H1 (cell line): ENCODE results near the gene USP43. TPM values are rescaled to one million over a fixed set of nuclear protein-coding genes. Genes with fewer than 3 reads are reported as not detected.

Experiments used
- CTCF ChIA-PET: fragments of 300-600 bp; sonication (Branson Sonifier 250); formaldehyde crosslinking; loops from one replicate; lab custom pipeline; 2021; ENCODE audit not compliant: partially characterized antibody; lab: Charles Lee
- POLR2A ChIA-PET: fragments of 300-600 bp; sonication (Branson Sonifier 250); formaldehyde crosslinking; loops from one replicate; lab custom pipeline; 2021; ENCODE audit warnings: inconsistent platforms; ENCODE audit not compliant: partially characterized antibody; lab: Charles Lee
- DNase-seq, 2 experiments: peaks; one replicate each; pipeline versions ENCODE4 v3.0.0 to v3.0.0-alpha.2; 2010 to 2022; ENCODE audit warnings: low spot score in 2 of 2, low read depth in 1 of 2, mixed read lengths in 1 of 2
- FAIRE-seq: peaks from 2 replicates; lab custom pipeline; 2011; peaks lifted over from hg19 to GRCh38; lab: Jason Lieb, UNC
- H2AFZ ChIP-seq: 2 replicates; pipeline ENCODE4 v1.8.1; 2012; ENCODE audit warnings: low read length, inconsistent platforms
- H2AK5ac ChIP-seq: 2 replicates; pipeline ENCODE4 v1.6.1; 2013; ENCODE audit warnings: low read depth, low read length
- H2BK120ac ChIP-seq: replicated peaks from 2 replicates; pipeline ENCODE3; 2013; ENCODE audit warnings: low read depth, low read length, inconsistent platforms
- H2BK12ac ChIP-seq: 2 replicates; pipeline ENCODE4 v1.6.1; 2013; ENCODE audit warnings: low read depth, low read length
- H2BK15ac ChIP-seq: 2 replicates; pipeline ENCODE4 v1.6.1; 2013; ENCODE audit warnings: low read length
- H2BK20ac ChIP-seq: 2 replicates; pipeline ENCODE4 v1.6.1; 2013; ENCODE audit warnings: low read length
- H2BK5ac ChIP-seq: 2 replicates; pipeline ENCODE4 v1.6.1; 2013; ENCODE audit warnings: low read depth, low read length
- H3K14ac ChIP-seq: 2 replicates; pipeline ENCODE4 v1.6.1; 2013; ENCODE audit warnings: inconsistent platforms; ENCODE audit not compliant: insufficient read length
- H3K18ac ChIP-seq: 2 replicates; pipeline ENCODE4 v1.6.1; 2013; ENCODE audit warnings: low read length; ENCODE audit errors: extremely low read depth
- H3K23ac ChIP-seq: 2 replicates; pipeline ENCODE4 v1.6.1; 2013; ENCODE audit warnings: inconsistent platforms; ENCODE audit not compliant: insufficient read length
- H3K23me2 ChIP-seq: 2 replicates; pipeline ENCODE4 v1.6.1; 2013; ENCODE audit warnings: low read depth, low read length
- H3K27ac ChIP-seq: 2 replicates; pipeline ENCODE4 v1.6.1; 2011; ENCODE audit warnings: low read depth, low read length, inconsistent platforms
- H3K27me3 ChIP-seq, 4 experiments: replicated peaks in 1 of 4; 1 replicate in 1 of 4; 2 replicates in 3 of 4; pipeline versions ENCODE4 v1.6.1 to v1.8.1; 2011 to 2013; ENCODE audit warnings: low read length in 3 of 4, mild to moderate bottlenecking in 3 of 4, inconsistent platforms in 2 of 4, mixed read lengths in 2 of 4, moderate library complexity in 1 of 4; ENCODE audit not compliant: control insufficient read depth in 3 of 4, insufficient read depth in 3 of 4; ENCODE audit errors: extremely low read depth in 1 of 4
- H3K36me3 ChIP-seq, 4 experiments: 2 replicates each; pipeline versions ENCODE4 v1.6.1 to v1.8.1; 2011 to 2013; ENCODE audit warnings: mild to moderate bottlenecking in 4 of 4, low read length in 3 of 4, moderate library complexity in 2 of 4, control low read depth in 1 of 4, inconsistent platforms in 1 of 4; ENCODE audit not compliant: insufficient read depth in 4 of 4, control insufficient read depth in 2 of 4
- H3K4ac ChIP-seq: replicated peaks from 2 replicates; pipeline ENCODE3; 2013; ENCODE audit warnings: low read length, low read depth, mixed read lengths, inconsistent platforms; ENCODE audit not compliant: insufficient read length
- H3K4me1 ChIP-seq, 4 experiments: replicated peaks in 1 of 4; 1 replicate in 1 of 4; 2 replicates in 3 of 4; pipeline versions ENCODE4 v1.6.1 to v1.8.1; 2011 to 2013; ENCODE audit warnings: low read length in 3 of 4, inconsistent platforms in 2 of 4, mixed read lengths in 1 of 4; ENCODE audit not compliant: insufficient read depth in 4 of 4, control insufficient read depth in 3 of 4
- H3K4me2 ChIP-seq, 2 experiments: 2 replicates each; pipeline versions ENCODE4 v1.6.1 to v1.8.1; 2011 to 2013; ENCODE audit warnings: low read depth in 2 of 2, low read length in 2 of 2, control low read depth in 1 of 2, inconsistent platforms in 1 of 2, mild to moderate bottlenecking in 1 of 2; ENCODE audit not compliant: insufficient read depth in 1 of 2
- H3K4me3 ChIP-seq, 4 experiments: fragments of 200-600, 300-600 bp in 1 of 4; sonication (generic), shearing (Covaris generic), sonication (Bioruptor Twin) in 1 of 4; 2 replicates each; pipeline versions ENCODE4 v1.5.1 to v1.8.1; 2011 to 2016; ENCODE audit warnings: low read length in 4 of 4, low read depth in 3 of 4, control low read depth in 2 of 4, inconsistent platforms in 2 of 4, mild to moderate bottlenecking in 2 of 4, mixed read lengths in 1 of 4, moderate library complexity in 1 of 4; ENCODE audit not compliant: insufficient read depth in 2 of 4; ENCODE audit errors: extremely low read depth in 1 of 4
- H3K56ac ChIP-seq: replicated peaks from 2 replicates; pipeline ENCODE3; 2013; ENCODE audit warnings: low read depth, mild to moderate bottlenecking, mixed read lengths, low read length, inconsistent platforms; ENCODE audit not compliant: insufficient read length
- H3K79me1 ChIP-seq: 2 replicates; pipeline ENCODE4 v1.6.1; 2013; ENCODE audit warnings: low read depth, low read length, control low read depth
- H3K79me2 ChIP-seq, 2 experiments: 2 replicates each; pipeline versions ENCODE4 v1.6.1 to v1.8.1; 2012 to 2013; ENCODE audit warnings: low read length in 2 of 2, mild to moderate bottlenecking in 2 of 2, inconsistent platforms in 1 of 2; ENCODE audit not compliant: insufficient read depth in 2 of 2, control insufficient read depth in 1 of 2
- H3K9ac ChIP-seq, 4 experiments: replicated peaks in 1 of 4; 1 replicate in 1 of 4; 2 replicates in 3 of 4; pipeline versions ENCODE4 v1.6.1 to v1.8.1; 2011 to 2013; ENCODE audit warnings: low read depth in 3 of 4, low read length in 3 of 4, control low read depth in 2 of 4, mild to moderate bottlenecking in 2 of 4, moderate library complexity in 2 of 4, inconsistent platforms in 1 of 4; ENCODE audit errors: extremely low read depth in 1 of 4
- H3K9me3 ChIP-seq, 2 experiments: 2 replicates each; pipeline versions ENCODE4 v1.6.1 to v1.8.1; 2012 to 2013; ENCODE audit warnings: mild to moderate bottlenecking in 2 of 2, moderate library complexity in 2 of 2, control low read depth in 1 of 2, inconsistent platforms in 1 of 2, low read depth in 1 of 2, low read length in 1 of 2, mixed read lengths in 1 of 2; ENCODE audit not compliant: insufficient read depth in 2 of 2
- H4K20me1 ChIP-seq, 2 experiments: replicated peaks in 1 of 2; 2 replicates each; pipeline versions ENCODE3 to v1.8.1; 2011 to 2013; ENCODE audit warnings: inconsistent platforms in 2 of 2, low read length in 2 of 2, mild to moderate bottlenecking in 1 of 2; ENCODE audit not compliant: insufficient read depth in 2 of 2, control insufficient read depth in 1 of 2
- H4K5ac ChIP-seq: 2 replicates; pipeline ENCODE4 v1.6.1; 2013; ENCODE audit warnings: low read length, low read depth, mixed read lengths, inconsistent platforms; ENCODE audit not compliant: insufficient read length
- H4K8ac ChIP-seq: 2 replicates; pipeline ENCODE4 v1.8.0; 2013; ENCODE audit warnings: mild to moderate bottlenecking, moderate library complexity, low read length, inconsistent platforms; ENCODE audit not compliant: insufficient read depth; ENCODE audit errors: extremely low read depth
- H4K91ac ChIP-seq: replicated peaks from 2 replicates; pipeline ENCODE3; 2013; ENCODE audit warnings: low read length, mixed read lengths, inconsistent platforms; ENCODE audit not compliant: insufficient read length
- CHD1 ChIP-seq: IDR thresholded peaks from 2 replicates; pipeline ENCODE4 v1.6.1; 2012; ENCODE audit warnings: low read depth, low read length, improper control_type of control experiment
- EGR1 ChIP-seq: IDR thresholded peaks from 2 replicates; pipeline ENCODE4 v1.6.1; 2011; ENCODE audit warnings: low read depth, low read length, borderline replicate concordance
- HDAC6 ChIP-seq: IDR thresholded peaks from one replicate; pipeline ENCODE4 v1.7.1; 2012; ENCODE audit warnings: low read depth, mild to moderate bottlenecking, inconsistent platforms, low read length, moderate library complexity
- KDM4A ChIP-seq: IDR thresholded peaks from one replicate; pipeline ENCODE4 v1.7.1; 2012; ENCODE audit warnings: low read depth, mild to moderate bottlenecking, moderate library complexity, low read length, inconsistent platforms; ENCODE audit not compliant: severe bottlenecking
- MAFK ChIP-seq: IDR thresholded peaks from 2 replicates; pipeline ENCODE4 v1.6.1; 2012; ENCODE audit warnings: low read depth, mild to moderate bottlenecking, improper control_type of control experiment, low read length
- POLR2A ChIP-seq, 2 experiments: IDR thresholded peaks; 1 replicate in 1 of 2; 2 replicates in 1 of 2; pipeline ENCODE4 v1.6.1; 2011; ENCODE audit warnings: low read depth in 2 of 2, low read length in 2 of 2, mild to moderate bottlenecking in 2 of 2; ENCODE audit errors: control extremely low read depth in 1 of 2
- RFX5 ChIP-seq: IDR thresholded peaks from 2 replicates; pipeline ENCODE4 v1.6.1; 2011; ENCODE audit warnings: low read depth, low read length, improper control_type of control experiment, borderline replicate concordance
- SAP30 ChIP-seq: fragments of 300-600 bp; sonication (generic); IDR thresholded peaks from 2 replicates; pipeline ENCODE4 v1.7.1; 2012; ENCODE audit warnings: low read length, moderate library complexity, mild to moderate bottlenecking, inconsistent platforms; ENCODE audit not compliant: insufficient read depth, insufficient replicate concordance
- SIRT6 ChIP-seq: IDR thresholded peaks from one replicate; pipeline ENCODE4 v1.7.1; 2012; ENCODE audit warnings: low read length, inconsistent platforms
- SP2 ChIP-seq: IDR thresholded peaks from 2 replicates; pipeline ENCODE4 v1.6.1; 2012; ENCODE audit warnings: mild to moderate bottlenecking, low read length, inconsistent platforms
- TAF7 ChIP-seq: optimal IDR thresholded peaks from 2 replicates; pipeline ENCODE3; 2011; ENCODE audit warnings: low read depth, mild to moderate bottlenecking, inconsistent platforms, low read length, moderate library complexity, borderline replicate concordance
- TBP ChIP-seq: IDR thresholded peaks from 2 replicates; pipeline ENCODE4 v1.6.1; 2011; ENCODE audit warnings: low read depth, low read length, improper control_type of control experiment
- ZNF274 ChIP-seq: IDR thresholded peaks from 2 replicates; pipeline ENCODE4 v1.7.0; 2012; ENCODE audit warnings: low read length, borderline replicate concordance; ENCODE audit errors: extremely low read depth
- WGBS, 2 experiments: shearing (Covaris generic) in 1 of 2; methylation state at CpG; one replicate each; pipeline versions ENCODE4 v1.1.6 to v1.1.7; 2013 to 2015; ENCODE audit warnings: low lambda C conversion rate in 2 of 2, mixed read lengths in 2 of 2, inconsistent platforms in 1 of 2, low coverage in 1 of 2, missing lambda C conversion rate in 1 of 2; ENCODE audit not compliant: insufficient replicate concordance in 2 of 2, insufficient coverage in 1 of 2, insufficient read length in 1 of 2; ENCODE audit errors: extremely low coverage in 1 of 2, missing lambda C conversion rate in 1 of 2; 5-methylcytosine and 5-hydroxymethylcytosine counted together
- polyA plus RNA-seq, 7 experiments: library from polyadenylated mRNA; depleted of rRNA in 3 of 7; stranded (reverse) in 5 of 7; unstranded in 2 of 7; fragments of >200 nt in 5 of 7; fragments of 200-250 nt in 2 of 7; gene quantifications; 1 replicate in 5 of 7; 2 replicates in 1 of 7; 4 replicates in 1 of 7; pipeline versions ENCODE4 v1.2.1 to v1.2.3, GENCODE V29; 2011 to 2013; ENCODE audit warnings: missing spikeins in 2 of 7, mixed read lengths in 2 of 7
- total RNA-seq: library from RNA; stranded (reverse); fragmentation: NEBNext Ultra II Directional; extraction: Animal tissue kit (Norgen Biotek cat#: 25700); gene quantifications from 2 replicates; pipeline ENCODE4 v1.2.1, GENCODE V29; 2021

Gene USP43
- total and polyA plus RNA-seq, 2 of the 8 experiments (the other 6 are each of a cell fraction or from before 2014, with no cell fraction given): 3.0 to 7.2 TPM

GRCh38 chr17:9772658-9773057 is 127.3 kb downstream of the USP43 start:
- H3K14ac ChIP-seq: no peak overlapping the region
- H4K8ac ChIP-seq: no peak overlapping the region
- H2BK20ac ChIP-seq: no peak overlapping the region
- FAIRE-seq: no peak
- no peak overlapping the region for H4K5ac ChIP-seq
- H4K91ac ChIP-seq: no peak overlapping the region
- no peaks in the 10 kb centered on the region for H4K20me1 ChIP-seq
- H3K4ac ChIP-seq: no peak overlapping the region
- H2AFZ ChIP-seq: no peak overlapping the region
- POLR2A ChIA-PET: no interaction called here
- no peak overlapping the region for H2BK5ac ChIP-seq
- H3K4me3 ChIP-seq: no peak overlapping the region
- H2BK120ac ChIP-seq: no peak overlapping the region
- H3K23ac ChIP-seq: no peak overlapping the region
- WGBS, 2 experiments: 95% methylated on average over 17 of the region's 19 CpGs; no CpG with 5 or more reads in 1 of the 2 experiments
- H2AK5ac ChIP-seq: no peak overlapping the region
- H2BK12ac ChIP-seq: no peak overlapping the region
- no peaks in the 10 kb centered on the region for H3K9me3 ChIP-seq
- no peak overlapping the region for H3K4me2 ChIP-seq
- CTCF ChIA-PET: interaction anchor here (1.6 kb wide), 1 partner anchor 17 kb away, joined by 4 read pairs; no protein-coding TSS in a partner anchor
- no peaks in the 10 kb centered on the region for H3K36me3 ChIP-seq
- DNase-seq: no peak
- H3K79me1 ChIP-seq: no peaks in the 10 kb centered on the region
- no peaks in the 10 kb centered on the region for H3K79me2 ChIP-seq
- H3K27ac ChIP-seq: no peak overlapping the region
- no peaks in the 10 kb centered on the region for H3K23me2 ChIP-seq
- no peaks in the 10 kb centered on the region; a peak in 1 of 7 replicates for H3K4me1 ChIP-seq
- TF ChIP-seq SP2: no peak
- no peak for TF ChIP-seq ZNF274
- TF ChIP-seq HDAC6: no peak
- no peak for TF ChIP-seq CHD1
- TF ChIP-seq RFX5: no peak
- TF ChIP-seq POLR2A (IDR thresholded peaks at IDR 0.05; ENCODE audit: control extremely low read depth in 1 of 2, low read depth in 2 of 2, low read length in 2 of 2): no peak
- TF ChIP-seq TBP: no peak
- TF ChIP-seq EGR1: no peak
- no peak for TF ChIP-seq MAFK
- no peak for TF ChIP-seq TAF7
- no peak for TF ChIP-seq KDM4A
- no peak for TF ChIP-seq SIRT6
- no peak for TF ChIP-seq SAP30
- no peak overlapping the region for H3K9ac ChIP-seq
- no peak overlapping the region for H3K18ac ChIP-seq
- no peak overlapping the region for H3K56ac ChIP-seq
- H2BK15ac ChIP-seq: no peak overlapping the region
- H3K27me3 ChIP-seq: no peaks in the 10 kb centered on the region
